Thymus (tissue), 11 donors: ENCODE results near the gene ANKS3. TPM values are rescaled to one million over a fixed set of nuclear protein-coding genes. Genes with fewer than 3 reads are reported as not detected.

Experiments
- DNase-seq, 9 donors: peaks; one replicate each; pipeline ENCODE4 v3.0.0-alpha.2; 2013; ENCODE audit warnings: low spot score in 9 of 9, low read depth in 6 of 9, missing footprints in 1 of 9
- H3K27ac ChIP-seq, 2 donors: one replicate each; pipeline ENCODE4 v1.5.1; 2013; ENCODE audit warnings: control low read depth in 1 of 2, low read depth in 1 of 2, low read length in 1 of 2, mild to moderate bottlenecking in 1 of 2, moderate library complexity in 1 of 2
- H3K27me3 ChIP-seq, 2 donors: one replicate each; pipeline ENCODE4 v1.5.1; 2013; ENCODE audit warnings: low read length in 1 of 2; ENCODE audit not compliant: control insufficient read depth in 2 of 2, insufficient read depth in 1 of 2
- H3K36me3 ChIP-seq, 2 donors: one replicate each; pipeline ENCODE4 v1.5.1; 2013; ENCODE audit warnings: low read length in 1 of 2, mild to moderate bottlenecking in 1 of 2, moderate library complexity in 1 of 2; ENCODE audit not compliant: control insufficient read depth in 2 of 2, insufficient read depth in 2 of 2
- H3K4me1 ChIP-seq, 2 donors: one replicate each; pipeline ENCODE4 v1.5.1; 2013; ENCODE audit warnings: low read length in 2 of 2; ENCODE audit not compliant: control insufficient read depth in 2 of 2, insufficient read depth in 2 of 2
- H3K4me3 ChIP-seq, 2 donors: one replicate each; pipeline ENCODE4 v1.5.1; 2013; ENCODE audit warnings: low read length in 2 of 2, control low read depth in 1 of 2, mild to moderate bottlenecking in 1 of 2
- H3K9me3 ChIP-seq, 2 donors: one replicate each; pipeline ENCODE4 v1.5.1; 2013; ENCODE audit warnings: low read length in 1 of 2, mild to moderate bottlenecking in 1 of 2; ENCODE audit not compliant: control insufficient read depth in 2 of 2, insufficient read depth in 1 of 2
- WGBS: extraction: QIAGEN DNeasy Blood & Tissue Kit; methylation state at CpG from one replicate; pipeline ENCODE4 v1.1.7; 2013; 5-methylcytosine and 5-hydroxymethylcytosine counted together
- polyA plus RNA-seq: library from polyadenylated mRNA; stranded (reverse); fragments of 200-250 nt; gene quantifications from one replicate; pipeline ENCODE4 v1.2.3, GENCODE V29; 2013
- total RNA-seq: library from RNA; stranded (reverse); fragments of 120-200 nt; gene quantifications from one replicate; pipeline ENCODE4 v1.2.4, GENCODE V29; 2013
- donor health status: healthy.

Gene ANKS3
- total and polyA plus RNA-seq, 2 donors = 9.8 to 34.0 TPM

GRCh38 chr16:4673387-4674046 is 60.6 kb downstream of the ANKS3 start:
- Histone ChIP-seq H3K27me3 (no peaks in the 10 kb centered on the region), H3K36me3 (peaks cover 41 to 60% of the 10 kb centered on the region in 2 donors), H3K27ac (no peak overlapping the region), H3K4me1 (peaks cover 6 to 19% of the 10 kb centered on the region in 2 donors), H3K9me3 (no peaks in the 10 kb centered on the region), H3K4me3 (no peak overlapping the region)
- WGBS = 97% methylated on average over 33 of the region's 33 CpGs
- no peak for DNase-seq

DNA sequence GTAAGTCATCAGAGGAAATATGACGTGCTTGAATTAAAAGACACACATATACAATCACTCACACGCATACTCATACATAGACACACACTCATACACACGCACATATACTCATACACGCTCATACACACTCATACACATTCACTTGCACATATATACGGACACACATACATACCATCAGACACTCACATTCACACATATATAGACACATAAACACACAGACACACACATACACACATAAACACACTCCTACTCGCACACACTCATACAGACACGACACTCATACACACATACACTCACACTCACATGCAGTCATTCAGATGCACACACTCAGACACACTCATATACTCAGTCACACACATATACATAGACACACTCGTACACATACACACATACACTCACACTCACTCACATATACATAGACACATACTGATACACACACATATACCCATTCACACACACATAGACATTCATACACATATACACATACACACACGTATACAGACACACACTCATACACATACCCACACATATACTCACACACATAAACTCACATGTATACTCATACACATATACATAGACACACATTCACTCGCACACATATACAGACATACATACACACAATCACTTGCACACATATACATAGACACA is 65.6 kb downstream of the ANKS3 start:
- 98% methylated on average over 10 of the region's 10 CpGs for WGBS
- DNase-seq = no peak
- Histone ChIP-seq H3K36me3 (peaks cover 61 to 68% of the 10 kb centered on the region in 2 donors), H3K9me3 (no peaks in the 10 kb centered on the region), H3K27ac (no peak overlapping the region), H3K4me1 (peaks cover 18 to 26% of the 10 kb centered on the region in 2 donors), H3K4me3 (no peak overlapping the region), H3K27me3 (no peaks in the 10 kb centered on the region)

- H3K27me3 ChIP-seq = no peaks in the 10 kb centered on the region
- no peak for DNase-seq
- H3K4me3 ChIP-seq = no peak overlapping the region
- no peaks in the 10 kb centered on the region for H3K9me3 ChIP-seq
- H3K36me3 ChIP-seq = peaks cover 54 to 62% of the 10 kb centered on the region in 2 donors
- H3K27ac ChIP-seq = no peak overlapping the region
- 97% methylated on average over 20 of the region's 20 CpGs for WGBS
- H3K4me1 ChIP-seq = peaks cover 18 to 29% of the 10 kb centered on the region in 2 donors
These were observed 66.7 kb downstream of the ANKS3 start for GRCh38 chr16:4667203-4667963.

DNA sequence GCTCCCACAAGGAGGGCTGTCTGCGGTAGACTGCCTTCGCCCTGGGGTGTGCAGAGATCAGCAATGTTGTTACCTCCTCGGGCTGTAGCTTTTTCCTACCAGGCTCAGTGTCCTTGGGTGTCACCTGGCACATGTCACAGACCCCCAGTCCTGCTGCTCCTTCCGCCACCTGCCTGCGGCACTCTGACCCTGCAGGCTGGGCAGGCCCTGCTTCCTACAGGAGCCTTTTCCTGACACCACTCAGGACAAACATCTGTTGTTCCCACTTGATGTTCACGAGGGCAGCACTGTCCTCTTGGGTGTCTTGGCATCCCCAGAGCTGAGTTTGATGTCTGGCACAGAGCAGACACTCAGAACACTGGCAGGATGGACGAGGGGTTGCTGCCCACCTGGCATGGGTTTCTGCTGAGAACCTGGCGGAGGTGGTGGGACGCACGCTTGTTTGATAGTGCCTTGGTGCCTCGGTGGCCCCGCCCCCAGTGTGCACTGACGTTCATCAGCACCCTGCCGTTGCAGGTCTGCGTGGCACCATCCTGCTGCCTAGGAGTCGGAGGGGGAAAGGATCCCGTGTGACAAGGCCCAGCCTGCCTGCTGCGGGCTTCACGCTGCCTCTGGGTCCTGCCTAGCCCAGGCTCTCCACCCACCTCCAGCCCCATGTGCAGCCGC is 67.4 kb downstream of the ANKS3 start:
- Histone ChIP-seq H3K27me3 (no peaks in the 10 kb centered on the region), H3K9me3 (no peaks in the 10 kb centered on the region), H3K4me1 (peaks cover 21 to 30% of the 10 kb centered on the region in 2 donors), H3K36me3 (peaks cover 53 to 58% of the 10 kb centered on the region in 2 donors), H3K27ac (no peak overlapping the region), H3K4me3 (no peak overlapping the region)
- DNase-seq = no peak
- 97% methylated on average over 20 of the region's 20 CpGs for WGBS

GRCh38 chr16:4664538-4665418 is 69.3 kb downstream of the ANKS3 start:
- Histone ChIP-seq H3K9me3 (no peaks in the 10 kb centered on the region), H3K4me3 (no peak overlapping the region), H3K27ac (peak overlapping the region; percentile 49 to 78), H3K4me1 (peaks cover 40 to 49% of the 10 kb centered on the region in 2 donors), H3K36me3 (peaks cover 40 to 41% of the 10 kb centered on the region in 2 donors), H3K27me3 (no peaks in the 10 kb centered on the region)
- 43% methylated on average over 26 of the region's 26 CpGs for WGBS
- DNase-seq = peak in 3 of 9 donors; percentile 40 to 74 (median 52)

DNA sequence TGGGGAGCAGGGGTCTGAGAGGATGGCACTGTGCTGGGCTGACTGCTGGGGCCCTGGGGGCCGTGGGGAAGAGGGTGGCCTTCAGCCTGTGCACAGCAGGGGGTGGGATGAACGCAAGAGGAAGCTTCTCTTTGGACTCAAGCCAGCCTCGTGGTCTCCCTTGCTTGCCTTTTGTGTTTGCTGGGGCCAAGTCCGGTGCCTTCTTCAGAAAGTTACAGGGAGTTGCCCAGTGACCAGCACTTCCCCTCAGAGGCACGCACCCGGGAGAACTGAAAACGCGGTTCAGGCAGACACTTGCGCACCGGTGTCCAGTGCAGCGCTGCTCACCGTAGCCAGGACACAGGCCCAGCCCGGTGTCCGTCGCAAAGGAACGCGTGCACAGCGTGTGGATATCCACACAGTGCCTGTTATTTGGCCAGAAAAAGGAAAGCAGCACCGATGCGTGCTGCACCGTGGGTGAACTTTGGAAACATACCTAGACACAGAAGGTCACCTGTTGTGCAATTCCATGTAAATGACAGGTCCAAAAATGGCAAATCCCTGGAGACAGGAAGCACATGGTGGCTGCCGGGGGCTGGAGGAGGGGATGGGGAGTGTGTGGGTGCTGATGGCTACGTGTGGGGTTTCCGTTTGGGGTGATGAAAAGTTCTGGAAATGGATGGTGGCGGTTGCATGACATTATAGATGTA is 70.2 kb downstream of the ANKS3 start:
- Histone ChIP-seq H3K9me3 (no peaks in the 10 kb centered on the region), H3K36me3 (peaks cover 33 to 38% of the 10 kb centered on the region in 2 donors), H3K4me1 (peaks cover 45 to 57% of the 10 kb centered on the region in 2 donors), H3K27ac (peak overlapping the region in 1 of 2 donors; percentile 25), H3K27me3 (no peaks in the 10 kb centered on the region), H3K4me3 (no peak overlapping the region)
- no peak for DNase-seq
- 55% methylated on average over 25 of the region's 25 CpGs for WGBS

GRCh38 chr16:4663465-4663776 is 70.7 kb downstream of the ANKS3 start:
- peaks cover 33 to 37% of the 10 kb centered on the region in 2 donors for H3K36me3 ChIP-seq
- WGBS = 62% methylated on average over 5 of the region's 5 CpGs
- no peaks in the 10 kb centered on the region for H3K27me3 ChIP-seq
- H3K27ac ChIP-seq = peak overlapping the region in 1 of 2 donors; percentile 25
- no peak for DNase-seq
- H3K9me3 ChIP-seq = no peaks in the 10 kb centered on the region
- no peak overlapping the region for H3K4me3 ChIP-seq
- H3K4me1 ChIP-seq = peaks cover 45 to 57% of the 10 kb centered on the region in 2 donors

DNA sequence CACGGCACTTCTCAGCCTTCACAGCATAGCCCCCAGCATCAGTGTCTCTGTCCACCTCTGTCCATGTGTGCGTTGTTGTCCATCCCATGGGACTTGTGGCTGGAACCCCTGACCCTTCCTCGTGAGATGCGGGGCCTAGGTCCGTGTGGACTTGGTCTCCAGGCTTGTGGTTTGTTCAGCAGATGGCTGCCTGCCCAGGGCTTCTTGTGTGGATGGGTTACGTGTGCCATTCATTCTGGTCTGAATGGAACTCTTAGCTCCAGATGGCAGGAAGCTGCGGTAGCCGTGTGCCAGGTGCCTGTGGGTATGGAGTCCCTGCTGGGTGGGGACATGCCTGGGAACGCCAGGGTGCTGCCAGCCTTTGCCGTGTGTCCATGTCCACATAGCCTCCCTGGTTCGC is 72.4 kb downstream of the ANKS3 start:
- Histone ChIP-seq H3K9me3 (no peaks in the 10 kb centered on the region), H3K27ac (peak overlapping the region in 1 of 2 donors; percentile 33), H3K27me3 (no peaks in the 10 kb centered on the region), H3K4me1 (peaks cover 45 to 57% of the 10 kb centered on the region in 2 donors), H3K36me3 (peaks cover 30 to 33% of the 10 kb centered on the region in 2 donors), H3K4me3 (no peak overlapping the region)
- DNase-seq = no peak
- 13% methylated on average over 11 of the region's 11 CpGs for WGBS
